ENCODE data around the gene CMTR2.
A peak's percentile ranks its signal among the peaks of the same experiment; 100 is the strongest.

Gene CMTR2

GRCh38 chr16:71276589-71277334, 12.4 kb downstream of the CMTR2 start:
- no peak for DNase-seq

DNA sequence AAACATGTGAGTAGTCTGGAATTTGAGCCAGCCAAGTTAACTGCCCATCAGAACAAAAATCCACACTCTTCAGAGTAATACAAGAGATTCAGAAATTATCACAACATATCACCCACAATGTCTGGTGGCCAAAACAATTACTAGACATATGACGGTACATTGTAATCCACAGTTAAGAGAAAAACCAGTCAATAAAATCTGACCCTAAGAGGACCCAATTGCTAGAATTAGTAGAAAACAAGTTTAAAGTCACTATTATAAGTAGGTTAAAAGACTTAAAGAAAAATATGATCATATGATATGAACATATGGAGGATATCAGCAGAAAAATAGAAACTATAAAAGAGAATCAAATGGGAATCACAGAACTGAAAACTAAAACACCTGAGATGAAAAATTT, 15.8 kb downstream of the CMTR2 start:
- no peak for DNase-seq

DNA sequence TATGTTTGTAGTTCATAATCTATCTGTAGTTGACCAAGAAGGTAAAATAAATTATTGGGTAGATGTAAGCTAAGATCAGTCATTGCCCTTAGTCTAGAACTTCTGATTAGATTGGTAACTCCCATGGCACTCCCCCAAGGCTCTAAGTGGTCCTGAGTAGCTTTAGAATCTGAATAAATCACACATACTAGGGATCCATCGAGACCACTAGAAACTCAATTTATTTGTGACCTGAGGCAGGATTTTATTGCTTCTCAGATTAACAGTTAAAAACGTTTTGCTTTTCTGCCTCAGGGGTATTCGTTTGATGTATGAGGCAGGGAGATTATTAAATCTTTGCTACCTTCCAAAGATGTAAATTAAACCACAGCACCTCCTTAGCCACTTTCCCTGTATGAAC, 24.9 kb downstream of the CMTR2 start:
- no peak for DNase-seq

GRCh38 chr16:71263582-71263981, 25.6 kb downstream of the CMTR2 start:
- DNase-seq = no peak

GRCh38 chr16:71262391-71262790, 26.8 kb downstream of the CMTR2 start:
- no peak for DNase-seq

DNA sequence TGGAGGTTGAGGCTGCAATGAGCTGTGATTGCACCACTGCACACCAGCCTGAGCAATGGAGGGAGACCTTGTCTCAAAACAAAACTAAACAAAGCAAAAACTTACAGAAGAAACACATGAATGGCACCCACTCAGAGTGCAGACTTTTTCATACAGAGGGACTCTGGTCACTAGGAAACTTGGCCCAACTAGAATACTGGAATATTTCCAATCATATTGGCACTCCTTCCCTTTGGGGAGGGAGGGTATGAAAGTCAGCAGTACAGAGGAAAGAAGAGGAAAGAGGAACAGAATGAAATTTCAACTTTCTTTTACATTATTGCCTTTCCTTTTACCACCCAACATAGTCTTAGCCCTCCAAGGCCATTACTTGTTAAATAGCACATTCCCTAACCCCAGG, 28.2 kb downstream of the CMTR2 start:
- DNase-seq = no peak

DNA sequence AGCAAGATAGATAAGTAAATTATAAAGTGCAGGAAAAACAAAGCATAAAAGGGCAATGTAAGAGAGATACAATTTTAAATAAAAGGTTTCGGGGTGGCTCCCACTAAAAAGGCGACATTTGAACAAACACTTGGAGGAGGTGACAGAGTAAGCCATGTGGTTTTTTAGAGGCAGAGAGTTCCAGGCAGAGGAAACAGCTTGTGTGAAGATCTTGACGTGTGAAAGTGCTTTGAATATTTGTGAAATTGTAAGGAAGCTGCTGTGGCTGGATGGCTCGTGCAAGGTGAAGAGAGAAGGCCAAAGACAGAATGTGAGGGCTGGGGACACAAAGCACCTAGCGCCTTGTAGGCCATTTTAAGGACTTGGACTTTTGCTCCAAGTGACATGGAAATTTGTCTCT, 30.1 kb downstream of the CMTR2 start:
- DNase-seq = no peak

DNA sequence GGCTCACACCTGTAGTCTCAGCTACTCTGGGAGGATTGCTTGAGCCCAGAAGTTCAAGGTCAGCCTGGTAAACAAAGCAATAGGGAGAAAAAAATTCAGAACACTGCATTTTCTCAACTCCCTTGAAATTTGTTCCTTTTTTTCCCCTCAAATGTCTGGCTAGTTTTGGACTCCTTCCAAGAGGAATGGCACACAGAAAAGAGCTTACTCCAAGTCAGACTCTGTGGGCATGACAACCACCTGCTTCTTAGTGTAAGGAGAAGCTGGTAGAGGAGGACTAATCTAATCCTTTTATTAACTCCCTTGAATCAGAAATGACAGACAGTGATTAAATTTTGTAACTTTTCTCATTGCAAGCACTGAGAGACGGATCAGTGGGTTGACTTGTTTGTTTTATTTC, 30.8 kb downstream of the CMTR2 start:
- DNase-seq = no peak

- DNase-seq = no peak
These were observed 31.4 kb downstream of the CMTR2 start for GRCh38 chr16:71257768-71258167.

DNA sequence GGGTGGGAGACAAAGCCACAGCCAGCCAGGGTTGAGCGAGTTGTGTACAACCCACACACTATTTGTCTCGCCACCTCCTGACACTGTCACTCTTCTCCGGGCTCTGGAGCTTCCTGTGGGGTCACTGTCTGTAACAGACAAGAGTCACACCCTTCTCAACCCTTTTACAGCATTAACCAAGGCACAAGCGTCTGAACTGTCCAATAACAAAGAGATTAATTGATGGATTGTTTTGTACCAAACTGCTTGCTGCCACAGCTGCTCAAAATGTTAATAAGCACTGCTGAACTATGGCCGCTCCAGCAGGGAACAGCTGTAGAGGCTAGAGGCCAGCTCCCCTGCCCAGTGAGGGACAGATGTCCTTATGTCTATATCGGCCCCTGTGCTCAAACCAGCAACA, 33.5 kb downstream of the CMTR2 start:
- peak; percentile 61 for DNase-seq

GRCh38 chr16:71254832-71255525, 34.2 kb downstream of the CMTR2 start:
- peak; percentile 40 for DNase-seq

DNA sequence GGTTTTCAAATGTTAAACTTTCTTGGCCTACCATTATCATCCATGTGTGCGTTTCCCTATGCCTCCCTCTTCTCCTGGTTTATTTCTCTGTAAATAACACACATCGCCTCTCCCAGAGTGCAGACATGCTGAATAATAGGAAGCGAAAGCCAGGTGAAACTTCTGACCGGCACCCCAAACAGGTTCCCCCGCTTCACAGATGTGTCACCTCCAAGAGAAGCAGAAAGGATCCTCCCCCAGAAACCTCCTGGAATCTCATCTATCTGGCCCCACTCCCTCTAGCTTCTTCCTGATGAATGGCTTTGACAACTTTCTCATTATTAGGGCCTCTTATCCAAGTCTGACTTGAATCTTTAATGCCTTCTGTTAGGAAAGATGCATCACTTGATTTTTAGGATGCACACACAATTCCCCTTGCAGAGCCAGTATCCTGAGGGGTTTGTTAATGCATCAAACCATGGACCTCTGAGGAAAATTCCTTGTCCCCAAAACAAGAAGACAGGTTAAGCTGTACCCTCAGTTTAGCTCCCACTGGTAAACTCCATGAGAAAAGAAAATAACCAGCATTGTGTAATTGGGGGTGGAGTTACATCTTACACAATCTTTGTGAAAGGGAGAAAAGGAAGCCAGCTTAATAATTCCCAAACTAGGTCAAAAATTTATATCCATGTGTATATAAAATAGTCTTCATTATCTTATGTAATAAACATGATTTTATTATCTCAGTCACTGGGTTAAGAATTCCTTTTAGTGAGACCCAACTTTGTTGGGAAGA, 38.6 kb downstream of the CMTR2 start:
- no peak for DNase-seq

DNA sequence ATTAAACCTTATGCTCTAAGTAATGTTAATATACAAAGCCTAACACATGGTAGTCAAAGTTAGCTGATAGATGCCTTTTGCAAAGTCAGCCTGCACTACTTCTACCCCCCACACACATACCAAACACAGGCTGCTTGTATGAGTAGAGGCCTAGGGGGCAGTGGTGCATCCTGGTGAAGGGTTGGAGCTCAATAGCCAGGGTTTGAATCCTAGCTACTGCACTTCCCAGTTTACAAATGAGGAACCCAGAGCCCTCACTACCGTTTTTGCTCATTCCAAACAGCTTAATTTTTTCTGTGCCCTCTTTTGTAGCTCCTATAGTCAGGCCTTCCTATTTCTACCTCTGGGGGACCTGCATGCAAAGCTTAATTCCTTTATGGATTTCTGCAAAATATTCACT, 39.8 kb downstream of the CMTR2 start:
- no peak for DNase-seq

GRCh38 chr16:71247478-71247877, 41.7 kb downstream of the CMTR2 start:
- DNase-seq = no peak

GRCh38 chr16:71246309-71246708, 42.9 kb downstream of the CMTR2 start:
- DNase-seq = no peak

DNA sequence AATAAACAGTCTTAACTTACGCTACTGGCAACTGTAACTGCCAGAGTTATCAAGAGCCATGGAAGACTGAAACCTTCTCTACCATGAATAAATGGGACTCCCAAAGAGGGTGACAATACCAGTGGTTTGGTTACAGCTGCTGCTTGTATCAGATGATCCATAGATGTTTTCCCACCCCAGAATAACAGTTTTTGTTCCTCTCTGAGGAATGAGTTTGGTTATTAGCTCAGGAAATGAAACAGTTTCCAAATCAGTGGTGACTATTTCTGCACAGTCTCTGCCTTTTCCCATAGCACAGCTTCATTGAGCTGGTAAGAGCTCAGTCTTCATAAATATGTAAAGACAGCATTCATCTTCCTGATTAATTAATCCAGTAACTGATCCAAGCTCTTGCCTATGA, 44.7 kb downstream of the CMTR2 start:
- DNase-seq = no peak

DNA sequence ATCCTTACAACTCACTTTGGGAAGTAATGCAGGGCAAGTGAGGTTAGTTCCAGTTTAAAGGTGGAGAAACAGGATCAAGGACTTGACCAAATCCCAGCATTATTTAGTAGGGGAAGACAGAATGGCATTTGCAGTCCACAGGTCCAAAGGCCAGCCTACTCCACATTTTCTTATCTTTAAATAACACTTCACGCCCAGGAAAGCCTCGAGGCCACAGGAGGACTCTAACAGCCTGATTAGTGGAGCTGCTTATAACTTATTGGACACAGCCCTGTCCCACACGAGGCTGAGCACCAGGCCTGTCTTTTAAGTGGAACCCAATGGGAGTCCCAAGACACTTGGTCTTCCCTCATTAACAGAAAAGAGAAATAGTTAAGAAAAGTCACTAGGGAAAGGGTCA, 46.6 kb downstream of the CMTR2 start:
- no peak for DNase-seq

DNA sequence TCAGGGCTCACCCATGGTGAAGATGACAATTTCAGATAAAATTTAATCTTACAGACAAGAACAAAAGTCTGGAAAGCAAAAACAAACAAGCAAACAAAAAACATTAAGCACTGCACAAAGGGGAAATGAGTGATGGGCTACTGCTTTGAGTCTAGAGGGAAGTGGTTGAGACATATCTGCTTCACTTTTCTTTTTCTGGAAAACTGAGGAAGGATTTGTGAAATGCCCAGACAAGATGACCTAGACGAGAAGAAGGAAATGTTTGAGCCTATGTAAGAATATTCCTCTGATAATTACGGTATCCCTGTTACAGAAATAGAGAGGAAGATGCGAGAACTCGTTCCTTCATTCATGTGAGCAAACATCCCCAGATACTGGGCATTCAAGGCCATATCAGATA, 47.2 kb downstream of the CMTR2 start:
- no peak for DNase-seq
